ENCODE measurements around the gene RPL7L1. TPM values are rescaled to one million over a fixed set of nuclear protein-coding genes. Genes with fewer than 3 reads are reported as not detected.
A peak's percentile ranks its signal among the peaks of the same experiment; 100 is the strongest.
"Not testable (repeated sequence)": the region's sequence is repeated elsewhere in the genome, so short reads cannot be mapped to it uniquely, and the experiment has no call there.

Gene RPL7L1
- total RNA-seq: 44.5 TPM
- long read RNA-seq, full-length matches to known transcripts: 13 of 25 reads
- long read RNA-seq, partial matches to known transcripts: 5 of 25 reads
- long read RNA-seq, other reads (novel, unspliced or antisense): 7 of 25 reads

DNA sequence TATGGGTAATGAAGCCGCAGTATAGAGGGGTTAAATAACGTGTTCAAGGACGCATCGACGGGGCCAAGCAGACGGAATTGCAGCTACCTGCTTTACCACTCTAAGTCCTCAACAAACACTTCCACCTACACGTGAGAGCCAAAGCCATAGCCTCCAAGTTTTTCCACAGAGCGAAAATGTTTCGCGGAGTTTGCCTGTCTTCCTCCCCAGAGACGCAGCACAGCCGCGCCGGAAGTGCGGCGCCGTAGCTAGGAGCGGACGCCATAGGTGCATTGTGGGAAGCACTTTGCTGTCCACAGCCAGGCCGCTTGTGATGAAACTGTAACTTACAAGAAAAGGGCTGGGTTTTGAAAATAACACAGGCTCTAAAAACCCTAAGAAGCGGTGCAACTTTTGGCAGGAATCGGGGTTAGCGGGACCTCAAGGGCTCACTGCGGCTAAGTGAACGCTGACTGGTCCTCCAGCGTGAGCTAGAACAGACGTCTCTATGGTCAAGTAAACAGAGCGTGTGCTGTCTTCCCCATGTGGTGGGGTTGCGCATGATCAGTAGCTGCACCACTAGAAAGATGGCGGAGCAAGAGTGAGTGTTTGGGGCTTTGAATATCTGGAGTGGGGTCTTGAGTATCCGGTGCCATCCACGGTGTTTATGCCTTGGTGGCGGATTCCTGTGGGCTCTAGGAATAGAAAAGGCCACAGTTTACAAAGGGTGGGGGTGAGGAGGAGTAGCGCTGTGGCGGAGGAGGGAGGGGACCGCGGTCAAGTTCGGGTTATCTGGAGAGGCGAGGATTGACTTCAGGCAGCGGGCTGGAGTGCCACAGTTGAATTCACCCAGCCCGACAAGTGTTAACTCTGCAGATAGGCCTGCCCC, at the start of gene RPL7L1:
RPL7L1 (plus strand) TSS at position 245 of the 868 bp plus-strand sequence; CDS start at position 540, 295 bp downstream.
- peak; percentile 98 for ATAC-seq
- DNase-seq (ENCODE audit: missing footprints): peak; percentile 93
- intact Hi-C loops (cut with DNase I): loop anchor here (1.0 to 10.0 kb wide), 5 partner anchors 97 to 1095 kb away; partner anchors contain the start of genes BICRAL, PRICKLE4, TBCC and TOMM6

DNA sequence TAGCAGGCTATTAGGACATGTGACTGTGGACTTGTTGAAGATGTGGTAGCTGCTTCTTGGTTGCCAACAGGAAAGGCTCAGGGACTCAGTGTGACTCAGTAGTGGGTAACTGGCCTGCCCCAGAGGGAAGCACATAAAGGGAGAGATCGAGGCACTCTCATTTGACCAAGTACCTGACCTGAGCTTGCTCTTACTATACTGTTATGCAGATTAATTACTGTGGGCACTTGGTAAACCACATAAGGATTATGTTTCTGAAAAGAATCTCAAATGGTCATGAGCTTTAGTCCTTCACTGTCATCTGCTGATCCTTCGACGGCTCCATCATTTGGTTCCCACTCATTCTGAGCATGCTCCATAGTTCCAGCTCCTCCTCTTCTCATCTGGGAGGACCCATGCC, 48.2 kb upstream of the RPL7L1 start:
- ATAC-seq (no peak), DNase-seq (ENCODE audit: missing footprints) (no peak)
- intact Hi-C loops (cut with DNase I): no loop called here

DNA sequence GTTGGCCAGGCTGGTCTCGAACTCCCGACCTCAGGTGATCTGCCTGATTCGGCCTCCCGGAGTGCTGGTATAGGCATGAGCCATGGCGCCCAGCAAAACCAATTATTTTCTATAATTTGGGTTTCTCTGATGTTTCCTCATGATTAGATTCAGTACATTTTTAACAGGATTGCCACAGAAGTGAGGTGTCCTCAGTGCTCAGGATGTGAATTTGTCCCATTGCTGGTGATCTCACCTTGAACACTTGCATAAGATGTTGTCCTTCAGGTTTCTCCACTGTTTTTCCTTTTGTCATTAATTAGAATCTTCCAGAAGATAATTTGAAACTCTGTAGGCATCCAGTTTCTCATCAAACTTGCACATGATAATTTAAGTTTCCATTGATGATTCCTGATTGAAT, 45.4 kb upstream of the RPL7L1 start:
- intact Hi-C loops (cut with DNase I): no loop called here
- ATAC-seq (no peak), DNase-seq (ENCODE audit: missing footprints) (no peak)

DNA sequence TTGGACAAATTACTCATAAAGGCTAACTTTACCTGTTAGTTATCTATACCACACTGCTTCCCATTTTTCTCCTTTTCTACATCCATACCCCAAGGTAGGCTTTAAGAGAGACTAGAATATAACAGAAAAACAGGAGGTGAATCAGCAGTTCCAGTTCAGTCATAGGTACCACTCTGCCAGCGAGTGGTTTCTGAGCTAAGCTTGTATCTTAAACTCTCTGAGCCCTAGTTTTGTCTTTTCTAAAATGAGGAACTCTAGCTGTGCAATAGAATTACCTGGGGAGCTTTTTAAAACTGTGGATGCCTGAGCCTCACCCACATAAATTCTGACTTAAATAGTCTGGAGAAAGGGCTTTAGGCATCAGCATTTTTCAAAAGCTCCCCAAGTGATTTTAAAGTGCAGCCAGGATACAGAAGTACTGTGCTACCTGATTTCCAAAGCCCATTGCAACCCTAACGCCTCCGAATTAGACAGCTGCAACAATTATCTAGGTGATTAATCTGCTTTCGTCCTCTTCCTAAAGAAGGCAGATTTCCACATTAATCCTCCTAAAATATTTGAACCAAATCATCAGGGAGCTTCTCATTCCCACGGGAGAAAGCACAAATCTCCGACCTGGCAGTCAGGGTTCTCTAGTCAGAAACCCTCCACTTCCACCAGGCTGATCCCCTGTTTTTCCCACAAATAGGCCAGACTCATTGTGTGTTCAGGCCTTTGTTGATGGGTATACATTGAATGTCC, 37.4 kb upstream of the RPL7L1 start:
- intact Hi-C loops (cut with DNase I): no loop called here
- ATAC-seq (no peak), DNase-seq (ENCODE audit: missing footprints) (no peak)

DNA sequence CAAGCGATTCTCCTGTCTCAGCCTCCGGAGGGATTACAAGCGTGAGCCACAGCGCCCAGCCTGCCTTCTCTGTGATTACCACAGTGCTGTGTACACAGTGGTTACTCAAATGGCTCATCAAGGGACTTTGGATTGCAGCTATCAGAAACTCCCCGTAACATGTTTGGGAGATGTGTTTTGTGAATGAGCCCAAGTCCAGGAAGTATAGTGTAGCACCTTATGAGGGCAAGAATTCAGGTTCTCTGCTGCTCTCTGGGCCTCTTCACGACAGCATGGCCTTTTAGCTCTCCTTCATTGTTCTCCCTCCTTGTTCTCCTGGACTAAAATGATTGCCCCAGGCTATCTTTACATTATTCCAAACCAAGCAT, 34.1 kb upstream of the RPL7L1 start:
- intact Hi-C loops (cut with DNase I): no loop called here
- no peak for DNase-seq (ENCODE audit: missing footprints)
- ATAC-seq: no peak

DNA sequence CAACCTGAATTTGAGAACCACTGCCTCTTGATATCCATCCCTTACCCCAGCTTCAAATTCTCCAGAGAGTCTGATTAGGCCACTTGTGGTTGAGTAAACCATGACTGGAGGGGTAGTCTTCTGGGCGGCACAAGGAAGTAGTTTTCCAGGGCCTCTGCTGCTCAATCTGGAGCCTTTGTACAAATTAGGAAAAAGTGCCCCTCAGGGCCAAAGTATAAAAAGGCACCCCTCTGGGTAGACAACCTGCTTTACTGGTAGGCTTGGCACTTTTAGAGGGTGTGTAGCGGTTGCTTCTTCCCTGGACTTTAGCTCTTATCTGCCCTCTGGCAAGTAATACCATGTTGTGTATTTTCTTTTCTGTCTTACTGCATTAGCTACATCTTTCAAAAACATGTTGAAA, 32.9 kb upstream of the RPL7L1 start:
- DNase-seq (ENCODE audit: missing footprints): no peak
- intact Hi-C loops (cut with DNase I): no loop called here
- no peak for ATAC-seq

DNA sequence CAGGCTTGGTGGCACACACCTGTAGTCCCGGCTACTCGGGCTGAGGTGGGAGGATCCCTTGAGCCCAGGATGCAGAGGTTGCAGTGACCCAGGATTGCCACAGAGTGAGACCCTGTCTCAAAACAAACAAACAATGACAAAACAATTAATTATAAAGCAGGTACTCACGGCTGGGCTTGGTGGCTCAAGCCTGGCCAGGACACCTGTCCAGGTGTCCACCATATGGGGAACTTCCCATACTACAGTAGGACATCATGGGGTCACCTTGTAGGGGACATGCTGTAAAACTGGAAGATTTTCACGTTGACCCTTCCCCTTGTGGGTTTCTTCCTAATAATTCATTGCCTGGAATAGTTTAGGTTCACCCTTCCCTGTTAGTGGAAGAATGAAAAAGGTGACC, 30.7 kb upstream of the RPL7L1 start:
- DNase-seq (ENCODE audit: missing footprints): no peak
- ATAC-seq: no peak
- intact Hi-C loops (cut with DNase I): no loop called here

DNA sequence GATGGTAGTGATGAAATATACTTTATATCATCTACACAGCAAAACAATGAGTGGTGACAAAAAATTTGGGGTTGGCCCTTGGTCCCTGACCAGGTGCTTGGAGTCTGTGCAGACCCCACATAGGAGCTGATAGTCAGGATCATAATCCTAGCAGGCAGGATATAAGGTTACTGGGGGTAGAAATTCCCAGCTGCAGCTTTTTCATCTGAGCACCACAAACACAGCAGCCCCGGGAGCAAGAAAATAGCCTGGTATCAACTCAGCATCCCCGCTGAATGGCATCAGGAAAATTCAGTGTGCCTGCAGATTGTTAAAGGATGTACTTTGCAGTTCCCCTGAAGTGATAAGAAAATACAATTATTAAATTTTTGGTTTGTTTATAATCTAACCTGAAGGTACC, 27.8 kb upstream of the RPL7L1 start:
- DNase-seq (ENCODE audit: missing footprints): no peak
- ATAC-seq: no peak
- intact Hi-C loops (cut with DNase I): no loop called here

DNA sequence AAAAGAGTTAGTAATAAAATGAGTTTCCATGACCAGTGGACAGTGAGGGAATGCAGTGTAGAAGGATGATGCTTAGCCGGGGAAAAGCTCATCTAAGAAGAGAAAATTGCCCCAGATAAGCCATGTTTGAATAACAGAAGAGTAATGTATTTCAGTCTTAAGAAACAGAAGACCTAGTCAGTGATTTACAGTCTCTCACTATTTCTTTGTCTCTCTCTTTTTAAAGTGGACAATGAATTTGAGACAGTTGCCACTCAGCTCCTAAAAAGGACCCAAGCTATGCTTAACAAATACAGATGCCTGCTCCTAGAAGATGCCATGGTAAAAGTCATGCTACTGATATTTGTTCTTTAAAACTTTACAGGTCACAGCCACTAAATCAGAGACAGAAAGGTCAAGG, 19.4 kb upstream of the RPL7L1 start:
- ATAC-seq (no peak), DNase-seq (ENCODE audit: missing footprints) (no peak)
- intact Hi-C loops (cut with DNase I): no loop called here

DNA sequence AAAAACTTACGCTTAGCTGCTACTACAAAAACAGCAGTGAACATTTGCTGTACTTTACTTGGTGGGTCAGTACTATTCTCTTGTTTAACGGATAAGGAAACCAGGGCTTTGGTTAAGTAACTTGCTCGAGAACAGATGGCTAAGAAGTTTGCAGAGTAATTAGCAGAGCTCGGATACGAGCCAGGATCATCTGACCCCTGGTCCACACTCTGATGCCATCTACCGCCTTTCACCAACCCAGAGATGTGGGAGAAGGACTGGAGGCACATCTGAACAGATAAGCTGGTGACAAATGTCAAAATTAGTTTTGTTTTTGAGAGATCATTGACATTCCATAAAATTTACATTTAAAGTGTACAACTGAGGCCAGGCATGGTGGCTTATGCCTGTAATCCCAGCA, 18.9 kb upstream of the RPL7L1 start:
- intact Hi-C loops (cut with DNase I): no loop called here
- no peak for ATAC-seq
- DNase-seq (ENCODE audit: missing footprints): no peak

DNA sequence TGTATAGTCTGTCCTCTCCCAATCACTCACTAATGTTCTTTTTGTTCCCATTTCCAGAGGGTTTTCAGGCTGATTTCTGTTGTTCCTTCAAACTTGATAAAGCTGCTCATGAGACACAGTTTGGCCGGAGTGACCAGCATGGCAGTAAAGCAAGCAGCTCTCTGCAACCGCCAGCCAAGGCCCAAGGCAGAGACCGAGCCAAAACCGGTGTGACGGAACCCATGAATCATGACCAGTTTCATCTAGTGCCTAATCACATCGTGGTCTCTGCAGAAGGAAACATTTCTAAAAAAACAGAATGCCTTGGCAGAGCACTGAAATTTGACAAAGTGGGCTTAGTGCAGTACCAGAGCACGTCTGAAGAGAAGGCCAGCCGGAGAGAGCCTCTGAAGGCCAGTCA, 14.8 kb upstream of the RPL7L1 start:
- DNase-seq (ENCODE audit: missing footprints): no peak
- intact Hi-C loops (cut with DNase I): no loop called here

DNA sequence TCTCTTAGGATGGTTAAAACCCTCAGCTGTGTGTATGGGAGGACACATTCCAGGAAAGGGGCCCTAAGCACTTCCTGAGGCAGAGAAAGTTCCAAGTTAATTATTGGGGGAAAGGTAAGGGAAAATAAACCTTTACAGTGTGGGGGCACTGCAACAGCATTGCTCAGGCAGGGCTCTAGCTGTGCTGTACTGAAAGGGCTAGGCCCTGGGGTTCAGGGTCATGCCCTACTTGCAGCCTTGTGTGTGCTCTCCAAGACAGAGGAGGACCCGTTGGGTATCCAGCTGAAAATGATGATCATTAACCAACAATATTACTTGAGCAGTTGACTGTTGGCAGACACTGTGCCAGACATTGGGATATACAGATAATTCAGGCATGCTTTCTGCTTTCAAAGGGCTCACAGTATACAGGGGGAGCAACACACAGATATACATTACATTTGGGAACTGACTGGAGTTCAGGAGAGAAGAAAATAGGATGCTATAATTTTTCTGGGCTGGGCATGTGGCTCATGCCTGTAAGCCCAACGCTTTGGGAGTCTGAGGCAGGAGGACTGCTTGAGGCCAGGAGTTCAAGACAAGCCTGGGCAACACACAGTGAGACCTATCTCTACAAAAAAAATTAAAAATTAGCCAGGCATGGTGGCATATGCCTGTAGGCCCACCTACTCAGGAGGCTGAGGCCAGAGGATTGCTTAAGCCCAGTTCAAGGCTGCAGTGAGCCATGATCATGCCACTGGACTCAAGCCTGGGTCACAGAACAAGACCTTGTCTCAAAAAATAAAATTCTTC, 9.1 kb upstream of the RPL7L1 start:
- ATAC-seq: no peak
- intact Hi-C loops (cut with DNase I): no loop called here
- no peak for DNase-seq (ENCODE audit: missing footprints)

More for the DNA sequence above, 14.8 kb upstream of the RPL7L1 start:
- no peak for ATAC-seq

DNA sequence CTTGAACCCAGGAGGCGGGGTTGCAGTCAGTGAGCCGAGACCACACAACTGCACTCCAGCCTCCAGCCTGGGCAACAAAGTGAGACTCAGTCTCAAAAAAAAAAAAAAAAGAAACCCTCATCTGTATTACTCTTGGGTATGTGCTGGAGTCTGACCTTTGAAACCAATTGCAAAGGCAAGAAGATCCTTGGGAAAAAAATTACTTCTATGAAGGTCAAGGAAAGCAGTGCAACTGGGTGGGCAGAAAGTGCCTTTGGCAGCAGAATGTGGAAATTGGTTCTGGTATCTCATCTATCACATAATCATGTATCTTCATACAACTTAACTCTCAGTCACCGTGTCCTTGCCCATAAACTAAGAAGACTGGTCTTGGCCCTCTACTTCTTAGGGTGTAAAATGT, 7.7 kb upstream of the RPL7L1 start:
- ATAC-seq (no peak), DNase-seq (ENCODE audit: missing footprints) (no peak)
- intact Hi-C loops (cut with DNase I): no loop called here

DNA sequence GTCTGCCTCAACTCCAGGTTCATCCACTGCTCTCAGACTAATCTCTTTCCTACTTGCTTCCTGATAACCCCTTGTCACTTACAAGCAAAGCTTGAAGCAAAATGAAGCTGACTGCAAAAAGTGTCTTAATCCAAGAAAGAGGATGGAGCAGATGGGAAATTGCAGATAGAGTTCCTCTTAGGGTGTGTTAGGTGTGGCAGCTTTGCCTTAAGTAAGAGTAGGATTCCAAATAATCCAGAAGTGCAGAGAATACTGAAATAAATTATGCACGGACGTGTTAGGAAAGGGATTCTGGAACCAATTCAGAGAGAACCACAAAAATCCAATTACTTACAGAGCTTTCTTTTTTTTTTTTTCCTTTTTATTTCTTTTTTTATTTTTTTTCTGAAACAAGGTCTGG, 6.1 kb upstream of the RPL7L1 start:
- ATAC-seq (no peak), DNase-seq (ENCODE audit: missing footprints) (no peak)
- intact Hi-C loops (cut with DNase I): no loop called here

DNA sequence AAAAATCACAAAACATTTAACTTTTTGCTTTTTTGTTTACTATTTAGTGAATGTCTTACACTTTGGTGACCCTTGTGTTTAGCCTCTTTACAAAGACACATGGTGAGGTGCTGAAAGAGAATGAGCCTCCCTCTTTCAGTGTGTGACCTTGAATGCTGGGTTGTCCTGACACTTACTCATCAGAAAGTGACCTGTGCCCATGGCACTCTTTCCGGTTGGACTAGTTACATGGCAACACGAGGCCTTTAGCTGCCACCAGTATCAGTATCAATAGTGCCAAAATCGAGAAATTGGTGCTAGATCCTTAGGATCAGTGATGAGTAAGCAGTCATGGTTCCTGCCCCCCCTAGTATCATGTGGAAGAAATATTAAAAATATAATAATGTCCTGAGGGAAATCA, 1.7 kb upstream of the RPL7L1 start:
- intact Hi-C loops (cut with DNase I): loop anchor here (2.0 to 5.0 kb wide), 3 partner anchors 95 to 150 kb away; partner anchors contain the start of genes BICRAL and TBCC
- no peak for ATAC-seq
- no peak for DNase-seq (ENCODE audit: missing footprints)

DNA sequence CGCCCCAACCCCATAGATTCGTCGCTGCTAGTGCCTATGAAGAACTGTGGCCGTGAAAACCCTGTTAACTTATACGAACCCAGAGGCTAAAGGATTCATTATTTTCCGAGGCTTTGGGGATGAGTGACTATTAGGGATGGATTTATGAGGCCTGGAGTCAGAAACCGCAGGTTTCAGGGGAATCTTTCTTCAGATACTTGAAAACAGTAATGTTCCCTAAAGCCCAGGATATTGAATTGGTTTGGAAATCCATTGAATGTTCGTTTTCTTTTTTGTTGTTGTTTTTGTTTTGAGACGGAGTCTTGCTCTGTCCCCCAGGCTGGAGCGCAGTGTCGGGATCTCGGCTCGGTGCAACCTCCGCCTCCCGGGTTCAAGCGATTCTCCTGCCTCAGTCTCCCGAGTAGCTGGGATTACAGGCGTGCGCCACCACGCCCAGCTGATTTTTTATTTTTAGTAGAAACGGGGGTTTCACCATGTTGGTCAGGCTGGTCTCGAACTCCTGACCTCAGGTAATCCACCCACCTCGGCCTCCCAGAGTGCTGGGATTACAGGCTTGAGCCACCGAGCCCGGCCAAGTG, 913 bp downstream of the RPL7L1 start:
- ATAC-seq; DNase-seq (ENCODE audit: missing footprints): not testable (repeated sequence)
- intact Hi-C loops (cut with DNase I): loop anchor here (10.0 kb wide), 1 partner anchor 1096 kb away; the partner anchor contains the start of genes PRICKLE4 and TOMM6

DNA sequence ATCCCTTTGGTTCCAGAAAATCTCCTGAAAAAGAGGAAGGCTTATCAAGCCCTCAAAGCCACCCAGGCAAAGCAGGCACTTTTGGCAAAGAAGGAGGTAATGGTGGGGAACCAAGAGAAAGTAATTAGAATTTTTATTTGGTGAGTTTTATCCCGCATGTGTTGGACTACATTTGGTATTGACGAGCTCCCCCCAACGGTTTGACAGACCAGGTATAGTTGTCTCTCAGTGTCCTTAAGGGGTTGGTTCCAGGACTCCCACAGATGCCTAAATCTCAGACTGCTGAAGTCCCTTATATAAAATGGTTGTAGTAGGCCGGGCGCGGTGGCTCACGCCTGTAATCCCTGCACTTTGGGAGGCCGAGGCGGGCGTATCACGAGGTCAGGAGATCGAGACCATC, 1.5 kb downstream of the RPL7L1 start:
- intact Hi-C loops (cut with DNase I): loop anchor here (10.0 kb wide), 1 partner anchor 1096 kb away; the partner anchor contains the start of genes PRICKLE4 and TOMM6
- ATAC-seq; DNase-seq (ENCODE audit: missing footprints): not testable (repeated sequence)

DNA sequence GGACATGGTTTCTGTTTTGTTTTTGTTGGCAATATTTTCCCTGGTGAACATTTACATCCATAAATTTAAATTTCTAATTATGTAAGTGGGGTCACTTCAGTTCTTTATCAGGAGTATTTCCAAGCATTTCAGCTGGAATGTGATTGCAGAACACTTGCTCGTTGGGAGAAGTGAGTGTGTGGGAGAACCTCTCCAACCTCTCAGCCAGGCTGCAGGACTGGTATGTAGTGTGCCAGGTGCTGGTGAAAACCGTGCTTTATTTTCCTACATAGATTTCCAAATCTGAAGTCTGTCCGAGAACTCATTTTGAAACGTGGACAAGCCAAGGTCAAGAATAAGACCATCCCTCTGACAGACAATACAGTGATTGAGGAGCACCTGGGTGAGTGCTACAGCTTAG, 6.3 kb downstream of the RPL7L1 start:
- intact Hi-C loops (cut with DNase I): loop anchor here (10.0 kb wide), 1 partner anchor 1101 kb away; the partner anchor contains the start of genes PRICKLE4 and TOMM6
- DNase-seq (ENCODE audit: missing footprints) (no peak), ATAC-seq (no peak)
